ENCODE measurements around the gene RAB20. TPM values are rescaled to one million over a fixed set of nuclear protein-coding genes. Genes with fewer than 3 reads are reported as not detected.

Gene RAB20
- total and polyA plus RNA-seq, 2 experiments from 2014 or later = 28.3 to 37.4 TPM

DNA sequence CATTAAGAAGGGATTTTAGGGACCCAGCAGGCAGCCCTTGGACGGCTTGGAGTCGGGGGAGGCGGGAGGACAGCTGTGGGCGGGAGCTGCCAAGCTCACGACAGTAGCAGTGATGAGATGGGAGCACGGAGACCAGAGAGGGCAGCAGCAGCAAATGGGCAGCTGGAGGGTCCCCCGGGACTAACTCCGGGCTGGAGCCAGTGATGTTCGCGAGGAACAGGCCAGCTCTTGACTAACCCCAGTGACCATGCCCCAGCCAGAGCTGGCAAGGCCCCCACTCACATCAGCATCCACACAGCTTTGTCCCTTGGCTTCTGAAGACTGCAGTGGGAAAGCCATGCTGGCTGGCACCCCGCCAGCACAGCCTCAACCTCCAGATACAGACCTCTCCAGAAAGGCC, 81.9 kb downstream of the RAB20 start:
- H3K36me3 ChIP-seq (replicated peaks; ENCODE audit: insufficient read depth, low read depth) = no peaks in the 10 kb centered on the region
- H3K4me2 ChIP-seq = no peak overlapping the region
- no peak overlapping the region for H2AFZ ChIP-seq
- no peaks in the 10 kb centered on the region for H3K9me3 ChIP-seq (ENCODE audit: low read depth)
- TF ChIP-seq, protein P1, sequence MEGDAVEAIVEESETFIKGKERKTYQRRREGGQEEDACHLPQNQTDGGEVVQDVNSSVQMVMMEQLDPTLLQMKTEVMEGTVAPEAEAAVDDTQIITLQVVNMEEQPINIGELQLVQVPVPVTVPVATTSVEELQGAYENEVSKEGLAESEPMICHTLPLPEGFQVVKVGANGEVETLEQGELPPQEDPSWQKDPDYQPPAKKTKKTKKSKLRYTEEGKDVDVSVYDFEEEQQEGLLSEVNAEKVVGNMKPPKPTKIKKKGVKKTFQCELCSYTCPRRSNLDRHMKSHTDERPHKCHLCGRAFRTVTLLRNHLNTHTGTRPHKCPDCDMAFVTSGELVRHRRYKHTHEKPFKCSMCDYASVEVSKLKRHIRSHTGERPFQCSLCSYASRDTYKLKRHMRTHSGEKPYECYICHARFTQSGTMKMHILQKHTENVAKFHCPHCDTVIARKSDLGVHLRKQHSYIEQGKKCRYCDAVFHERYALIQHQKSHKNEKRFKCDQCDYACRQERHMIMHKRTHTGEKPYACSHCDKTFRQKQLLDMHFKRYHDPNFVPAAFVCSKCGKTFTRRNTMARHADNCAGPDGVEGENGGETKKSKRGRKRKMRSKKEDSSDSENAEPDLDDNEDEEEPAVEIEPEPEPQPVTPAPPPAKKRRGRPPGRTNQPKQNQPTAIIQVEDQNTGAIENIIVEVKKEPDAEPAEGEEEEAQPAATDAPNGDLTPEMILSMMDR (IDR thresholded peaks at IDR 0.05; ENCODE audit: poor library complexity) = no peak
- TF ChIP-seq EZH2phosphoT487 (IDR thresholded peaks at IDR 0.05; ENCODE audit: low read depth, severe bottlenecking, unreplicated experiment) = no peak
- TF ChIP-seq EZH2 (IDR thresholded peaks at IDR 0.05; ENCODE audit: borderline replicate concordance) = no peak
- DNase-seq (ENCODE audit: low spot score) = no peak
- H3K4me1 ChIP-seq (ENCODE audit: insufficient read depth) = no peaks in the 10 kb centered on the region
- H3K27me3 ChIP-seq = no peaks in the 10 kb centered on the region
- no peaks in the 10 kb centered on the region for H3K9me2 ChIP-seq (replicated peaks; ENCODE audit: insufficient read depth)
- whole genome bisulfite sequencing (ENCODE audit: low lambda C conversion rate, missing lambda C conversion rate) = 92% methylated on average over 11 of the region's 11 CpGs
- H3K79me2 ChIP-seq = no peaks in the 10 kb centered on the region
- H3K4me3 ChIP-seq = no peak overlapping the region
- H4K20me1 ChIP-seq (ENCODE audit: insufficient read depth, poor library complexity, severe bottlenecking) = no peaks in the 10 kb centered on the region
- H3K27ac ChIP-seq = no peak overlapping the region

DNA sequence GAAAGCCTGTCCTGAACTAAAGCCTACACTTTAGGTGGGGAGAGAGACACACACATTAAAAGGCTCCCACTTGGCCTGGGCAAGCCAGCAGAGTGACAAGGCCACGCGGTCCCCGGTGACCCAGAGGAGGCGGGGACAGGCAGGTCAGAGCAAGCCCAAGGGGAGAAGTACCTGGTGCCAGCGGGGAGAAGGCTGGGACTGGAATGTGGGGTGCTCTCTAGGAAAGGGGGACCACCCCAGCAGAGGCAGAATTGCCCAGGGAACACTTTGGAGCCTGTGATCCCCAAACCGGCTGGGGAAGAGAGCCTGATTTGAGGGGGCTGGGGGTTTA, 82.3 kb downstream of the RAB20 start:
- 95% methylated on average over 6 of the region's 6 CpGs for WGBS (ENCODE audit: low lambda C conversion rate, missing lambda C conversion rate)

DNA sequence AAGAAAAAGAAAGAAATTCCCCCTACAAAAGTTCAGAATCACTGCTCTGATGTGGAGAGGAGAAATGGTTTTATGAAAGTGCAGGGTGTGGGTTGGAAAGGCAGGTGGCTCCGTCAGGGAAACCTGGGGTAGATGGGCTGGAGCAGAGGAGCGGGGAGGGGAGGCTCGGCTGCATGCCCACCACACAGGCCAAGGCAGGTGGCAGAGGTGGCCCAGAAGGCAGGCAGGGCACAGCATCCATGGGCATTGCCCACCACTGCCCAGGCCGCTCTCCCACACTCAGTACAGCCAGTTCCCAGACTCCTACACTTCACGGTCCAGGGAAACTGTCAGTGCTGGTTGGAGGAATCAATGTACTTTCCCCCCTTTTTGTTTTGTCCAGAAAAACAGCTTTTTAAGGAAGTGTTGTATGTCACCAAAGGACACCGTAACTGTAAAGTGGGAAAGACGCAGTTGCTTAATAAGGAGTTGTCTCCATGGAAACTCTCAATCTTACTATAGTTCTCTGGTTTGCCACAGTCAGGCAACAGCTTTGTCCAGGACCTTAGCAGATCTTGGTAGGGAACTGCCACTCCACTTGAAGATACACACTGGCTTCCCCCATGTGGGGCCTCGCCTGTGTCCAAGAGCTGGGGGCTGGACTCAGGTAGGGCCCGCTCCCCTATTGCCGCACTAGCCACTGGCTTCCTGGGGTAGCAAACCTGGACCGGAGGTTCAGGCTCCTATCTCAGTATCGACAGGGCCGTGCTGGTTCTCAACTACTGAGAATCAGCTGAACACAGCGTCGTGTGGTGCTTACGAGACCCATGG, 82.9 kb downstream of the RAB20 start:
- TF ChIP-seq, protein P1 (IDR thresholded peaks at IDR 0.05; ENCODE audit: poor library complexity) = no peak
- TF ChIP-seq EZH2 (IDR thresholded peaks at IDR 0.05; ENCODE audit: borderline replicate concordance) (no peak), EZH2phosphoT487 (IDR thresholded peaks at IDR 0.05; ENCODE audit: low read depth, severe bottlenecking, unreplicated experiment) (no peak)
- no peak overlapping the region for H2AFZ ChIP-seq
- H3K27ac ChIP-seq = no peak overlapping the region
- H3K9me2 ChIP-seq (replicated peaks; ENCODE audit: insufficient read depth) = no peaks in the 10 kb centered on the region
- no peaks in the 10 kb centered on the region for H3K27me3 ChIP-seq
- 98% methylated on average over 16 of the region's 16 CpGs for WGBS (ENCODE audit: low lambda C conversion rate, missing lambda C conversion rate)
- H3K9me3 ChIP-seq (ENCODE audit: low read depth) = no peaks in the 10 kb centered on the region
- no peak for DNase-seq (ENCODE audit: low spot score)
- no peaks in the 10 kb centered on the region for H3K79me2 ChIP-seq
- H4K20me1 ChIP-seq (ENCODE audit: insufficient read depth, poor library complexity, severe bottlenecking) = no peaks in the 10 kb centered on the region
- H3K4me1 ChIP-seq (ENCODE audit: insufficient read depth) = no peaks in the 10 kb centered on the region
- no peak overlapping the region for H3K4me3 ChIP-seq
- H3K4me2 ChIP-seq = no peak overlapping the region
- no peaks in the 10 kb centered on the region for H3K36me3 ChIP-seq (replicated peaks; ENCODE audit: insufficient read depth, low read depth)

More for the DNA sequence above, 82.3 kb downstream of the RAB20 start:
- H2AFZ ChIP-seq = no peak overlapping the region
- no peaks in the 10 kb centered on the region for H3K4me1 ChIP-seq (ENCODE audit: insufficient read depth)
- H3K27me3 ChIP-seq = no peaks in the 10 kb centered on the region
- TF ChIP-seq EZH2phosphoT487 (IDR thresholded peaks at IDR 0.05; ENCODE audit: low read depth, severe bottlenecking, unreplicated experiment) (no peak), EZH2 (IDR thresholded peaks at IDR 0.05; ENCODE audit: borderline replicate concordance) (no peak)
- TF ChIP-seq, protein P1 (IDR thresholded peaks at IDR 0.05; ENCODE audit: poor library complexity) = no peak
- no peaks in the 10 kb centered on the region for H3K9me3 ChIP-seq (ENCODE audit: low read depth)
- no peaks in the 10 kb centered on the region for H3K36me3 ChIP-seq (replicated peaks; ENCODE audit: insufficient read depth, low read depth)
- H3K4me2 ChIP-seq = no peak overlapping the region
- no peak overlapping the region for H3K27ac ChIP-seq
- no peak for DNase-seq (ENCODE audit: low spot score)
- H3K4me3 ChIP-seq = no peak overlapping the region
- no peaks in the 10 kb centered on the region for H4K20me1 ChIP-seq (ENCODE audit: insufficient read depth, poor library complexity, severe bottlenecking)
- H3K79me2 ChIP-seq = no peaks in the 10 kb centered on the region
- H3K9me2 ChIP-seq (replicated peaks; ENCODE audit: insufficient read depth) = no peaks in the 10 kb centered on the region

Measured in hepatocyte (in vitro differentiated cells).